Measurements from ENCODE around the gene KANSL2.

DNA sequence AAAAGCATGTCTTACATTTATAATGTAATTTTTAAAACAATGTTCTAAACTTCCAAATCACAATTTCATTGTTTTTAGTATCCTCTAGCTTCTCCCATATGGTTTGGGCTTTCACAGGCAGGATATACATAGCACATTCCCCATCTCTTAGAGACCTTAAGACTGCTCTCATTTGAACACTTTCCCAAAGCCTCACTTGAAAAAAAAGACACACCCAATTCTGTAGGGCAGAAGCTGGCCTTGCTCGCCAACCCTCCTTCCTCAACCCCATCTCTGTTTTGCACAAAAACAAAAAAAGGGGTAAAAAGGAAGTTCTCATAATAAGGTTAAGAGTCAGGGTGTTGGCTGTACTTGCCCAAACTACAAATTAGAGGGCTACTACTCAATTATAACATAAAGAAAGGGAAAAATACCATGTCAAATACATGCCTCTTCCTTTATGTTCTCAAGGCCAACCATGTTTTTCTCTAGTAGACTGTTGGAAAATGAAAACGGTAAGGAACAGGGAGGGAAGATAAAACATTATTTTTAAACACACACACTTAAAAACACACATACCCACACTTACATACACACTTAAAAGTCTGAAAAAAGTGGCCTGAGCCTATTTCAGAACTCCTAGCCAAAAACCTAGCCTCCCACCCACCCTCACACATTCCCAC is 9.9 kb upstream of the KANSL2 start:
- TF ChIP-seq, protein P1, sequence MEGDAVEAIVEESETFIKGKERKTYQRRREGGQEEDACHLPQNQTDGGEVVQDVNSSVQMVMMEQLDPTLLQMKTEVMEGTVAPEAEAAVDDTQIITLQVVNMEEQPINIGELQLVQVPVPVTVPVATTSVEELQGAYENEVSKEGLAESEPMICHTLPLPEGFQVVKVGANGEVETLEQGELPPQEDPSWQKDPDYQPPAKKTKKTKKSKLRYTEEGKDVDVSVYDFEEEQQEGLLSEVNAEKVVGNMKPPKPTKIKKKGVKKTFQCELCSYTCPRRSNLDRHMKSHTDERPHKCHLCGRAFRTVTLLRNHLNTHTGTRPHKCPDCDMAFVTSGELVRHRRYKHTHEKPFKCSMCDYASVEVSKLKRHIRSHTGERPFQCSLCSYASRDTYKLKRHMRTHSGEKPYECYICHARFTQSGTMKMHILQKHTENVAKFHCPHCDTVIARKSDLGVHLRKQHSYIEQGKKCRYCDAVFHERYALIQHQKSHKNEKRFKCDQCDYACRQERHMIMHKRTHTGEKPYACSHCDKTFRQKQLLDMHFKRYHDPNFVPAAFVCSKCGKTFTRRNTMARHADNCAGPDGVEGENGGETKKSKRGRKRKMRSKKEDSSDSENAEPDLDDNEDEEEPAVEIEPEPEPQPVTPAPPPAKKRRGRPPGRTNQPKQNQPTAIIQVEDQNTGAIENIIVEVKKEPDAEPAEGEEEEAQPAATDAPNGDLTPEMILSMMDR (IDR thresholded peaks at IDR 0.05), result no peak
- TF ChIP-seq POLR2A (IDR thresholded peaks at IDR 0.05), result no peak
